ENCODE results near the gene PLA2G12B.

- TF ChIP-seq CTCF (IDR thresholded peaks at IDR 0.05; ENCODE audit: insufficient read depth, low read depth, low read length): no peak
- no peak for TF ChIP-seq EZH2 (IDR thresholded peaks at IDR 0.05; ENCODE audit: insufficient read depth, low read length)
Measured at GRCh38 chr10:72954230-72954595, 393 bp downstream of the PLA2G12B start.

Measured in astrocyte (in vitro differentiated cells and primary cell).